NB4 (cell line): ENCODE data around the gene DCHS2.

ENCODE experiments used
- DNase-seq: peaks from one replicate; pipeline ENCODE4 v3.0.0; 2010; ENCODE audit warnings: low read depth
- H3K4me3 ChIP-seq: one replicate; pipeline ENCODE4 v1.5.1; 2011; ENCODE audit warnings: mild to moderate bottlenecking, low read depth, low read length, moderate library complexity
- MYC ChIP-seq: IDR thresholded peaks from 2 replicates; pipeline ENCODE4 v1.6.1; 2011; ENCODE audit warnings: low read depth, low read length
- POLR2A ChIP-seq: IDR thresholded peaks from 2 replicates; pipeline ENCODE4 v1.6.1; 2011; ENCODE audit warnings: mild to moderate bottlenecking; ENCODE audit not compliant: insufficient read length; ENCODE audit errors: extremely low read depth
- TF ChIP-seq, protein P1 (sequence below): IDR thresholded peaks from 2 replicates; pipeline ENCODE4 v1.6.1; 2011; ENCODE audit warnings: low read depth, low read length
- TF ChIP-seq, protein P2 (sequence below): IDR thresholded peaks from one replicate; pipeline ENCODE4 v1.5.1; 2012; ENCODE audit warnings: low read depth, low read length

Gene DCHS2

DNA sequence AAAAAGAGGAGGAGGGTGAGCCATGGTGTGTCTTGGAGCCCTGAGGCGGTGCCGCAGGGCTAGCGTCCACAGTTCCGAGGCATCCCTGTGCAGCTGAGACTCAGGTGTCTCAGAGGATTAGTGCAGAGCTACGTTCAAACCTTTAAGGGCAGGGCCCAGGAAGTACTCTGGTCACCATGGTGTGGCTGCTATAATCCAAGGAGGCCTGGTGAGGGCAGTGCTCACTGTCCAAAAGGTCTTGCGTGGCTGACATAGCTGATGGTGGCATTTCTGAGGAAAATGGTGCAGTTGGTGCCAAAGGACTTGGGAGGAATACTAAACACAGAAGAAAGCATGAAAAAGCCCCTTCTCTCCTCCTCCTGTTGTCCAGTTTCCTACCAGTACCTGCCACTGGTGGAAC lies 146.9 kb downstream of the DCHS2 start:
- peak; percentile 11 for DNase-seq
- TF ChIP-seq POLR2A: no peak
- no peak for TF ChIP-seq MYC
- TF ChIP-seq, protein P1, sequence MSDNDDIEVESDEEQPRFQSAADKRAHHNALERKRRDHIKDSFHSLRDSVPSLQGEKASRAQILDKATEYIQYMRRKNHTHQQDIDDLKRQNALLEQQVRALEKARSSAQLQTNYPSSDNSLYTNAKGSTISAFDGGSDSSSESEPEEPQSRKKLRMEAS: no peak
- TF ChIP-seq, protein P2, sequence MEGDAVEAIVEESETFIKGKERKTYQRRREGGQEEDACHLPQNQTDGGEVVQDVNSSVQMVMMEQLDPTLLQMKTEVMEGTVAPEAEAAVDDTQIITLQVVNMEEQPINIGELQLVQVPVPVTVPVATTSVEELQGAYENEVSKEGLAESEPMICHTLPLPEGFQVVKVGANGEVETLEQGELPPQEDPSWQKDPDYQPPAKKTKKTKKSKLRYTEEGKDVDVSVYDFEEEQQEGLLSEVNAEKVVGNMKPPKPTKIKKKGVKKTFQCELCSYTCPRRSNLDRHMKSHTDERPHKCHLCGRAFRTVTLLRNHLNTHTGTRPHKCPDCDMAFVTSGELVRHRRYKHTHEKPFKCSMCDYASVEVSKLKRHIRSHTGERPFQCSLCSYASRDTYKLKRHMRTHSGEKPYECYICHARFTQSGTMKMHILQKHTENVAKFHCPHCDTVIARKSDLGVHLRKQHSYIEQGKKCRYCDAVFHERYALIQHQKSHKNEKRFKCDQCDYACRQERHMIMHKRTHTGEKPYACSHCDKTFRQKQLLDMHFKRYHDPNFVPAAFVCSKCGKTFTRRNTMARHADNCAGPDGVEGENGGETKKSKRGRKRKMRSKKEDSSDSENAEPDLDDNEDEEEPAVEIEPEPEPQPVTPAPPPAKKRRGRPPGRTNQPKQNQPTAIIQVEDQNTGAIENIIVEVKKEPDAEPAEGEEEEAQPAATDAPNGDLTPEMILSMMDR: no peak
- no peak overlapping the region for H3K4me3 ChIP-seq

DNA sequence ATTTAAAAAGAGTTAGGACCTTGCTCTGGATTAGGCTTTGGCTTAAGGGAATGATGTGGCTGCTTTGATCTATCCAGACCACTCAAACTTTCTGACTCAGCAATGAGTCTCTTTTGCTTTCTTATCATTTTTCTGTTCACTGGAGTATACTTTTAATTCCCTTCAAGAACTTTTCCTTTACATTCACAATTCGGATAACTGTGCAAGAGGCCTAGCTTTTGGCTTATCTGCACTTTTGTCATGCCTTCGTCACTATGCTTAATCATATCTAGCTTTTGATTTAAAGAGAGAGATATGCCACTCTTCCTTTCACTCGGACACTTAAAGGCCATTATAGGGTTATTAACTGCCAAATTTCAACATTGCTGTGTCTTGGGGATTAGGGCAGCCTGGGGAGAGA lies 147.9 kb downstream of the DCHS2 start:
- no peak overlapping the region for H3K4me3 ChIP-seq
- no peak for DNase-seq
- TF ChIP-seq POLR2A: no peak
- TF ChIP-seq MYC: no peak
- TF ChIP-seq, protein P2: no peak
- TF ChIP-seq, protein P1: no peak

DNA sequence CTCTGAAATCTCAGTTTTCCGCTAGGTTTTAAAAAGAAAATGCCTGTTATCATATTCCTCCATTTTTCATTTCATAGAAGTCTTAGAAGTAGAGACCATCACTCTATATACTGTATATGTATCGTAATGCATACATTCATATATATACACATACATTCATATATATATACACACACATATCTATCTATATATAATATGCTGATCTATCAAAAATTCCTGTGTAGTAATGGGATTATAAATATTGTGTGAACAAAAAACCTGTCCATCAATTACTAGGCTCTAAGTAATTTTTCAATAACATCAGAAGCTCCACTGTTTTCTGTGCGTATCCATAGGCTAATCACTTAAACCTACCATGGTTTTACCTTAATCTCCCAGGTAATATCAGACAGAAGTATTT lies 150.2 kb downstream of the DCHS2 start:
- DNase-seq: no peak
- H3K4me3 ChIP-seq: no peak overlapping the region
- TF ChIP-seq, protein P2: no peak
- TF ChIP-seq POLR2A (no peak), MYC (no peak)
- TF ChIP-seq, protein P1: no peak

DNA sequence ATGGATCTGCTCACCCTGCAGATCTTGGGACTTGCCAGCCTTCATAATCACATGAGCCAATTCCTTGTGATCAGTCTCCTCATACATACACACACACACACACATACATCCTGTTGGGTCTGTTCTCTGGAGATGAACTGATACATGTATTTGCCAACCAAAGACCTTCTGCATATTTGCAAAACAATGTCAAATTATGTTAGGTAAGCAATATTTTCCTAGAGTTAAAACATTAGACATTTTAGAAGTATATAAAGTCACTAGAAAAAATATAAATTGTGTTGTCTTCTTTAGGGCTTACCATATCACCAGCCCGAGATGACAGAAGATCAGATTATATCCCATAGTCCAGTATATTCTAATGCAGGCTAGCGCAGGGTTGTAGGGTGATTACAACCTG lies 156.0 kb downstream of the DCHS2 start:
- TF ChIP-seq, protein P2: no peak
- no peak for DNase-seq
- no peak overlapping the region for H3K4me3 ChIP-seq

DNA sequence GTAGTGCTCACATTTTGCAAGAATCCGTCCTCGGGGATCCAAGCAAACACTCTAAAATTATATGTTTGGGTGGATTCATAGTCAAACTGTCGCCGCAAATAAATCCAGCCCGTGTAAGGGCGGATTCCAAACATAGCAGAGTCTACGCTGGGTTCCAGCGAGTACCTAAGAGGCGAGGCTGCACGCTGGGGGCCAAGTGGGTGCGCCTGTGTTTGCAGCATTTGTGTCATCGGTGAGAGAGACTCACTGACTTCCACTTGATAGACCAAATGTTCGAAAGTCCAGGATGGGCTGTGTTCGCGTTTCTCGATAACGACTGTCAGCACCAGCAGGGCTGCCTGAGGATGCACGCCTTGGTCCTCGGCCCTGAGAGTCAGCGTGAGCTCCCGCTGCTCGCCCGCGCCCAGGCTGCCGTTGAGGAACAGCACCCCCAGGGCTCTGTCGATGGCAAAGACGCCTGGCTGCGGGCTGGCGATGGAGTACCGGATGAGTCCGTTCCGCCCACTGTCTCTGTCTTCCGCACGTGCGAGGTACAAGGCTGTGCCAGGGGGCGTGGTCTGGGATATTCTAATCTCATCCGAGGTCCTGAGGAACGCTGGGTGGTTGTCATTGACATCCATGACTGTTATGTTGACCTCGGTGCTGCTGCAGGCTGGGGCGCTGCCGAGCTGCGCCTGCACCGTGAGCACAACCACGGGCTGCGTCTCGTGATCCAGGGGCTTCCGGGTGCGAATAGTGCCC lies 158.7 kb downstream of the DCHS2 start:
- TF ChIP-seq, protein P1: no peak
- TF ChIP-seq, protein P2: no peak
- TF ChIP-seq POLR2A (no peak), MYC (no peak)

DNA sequence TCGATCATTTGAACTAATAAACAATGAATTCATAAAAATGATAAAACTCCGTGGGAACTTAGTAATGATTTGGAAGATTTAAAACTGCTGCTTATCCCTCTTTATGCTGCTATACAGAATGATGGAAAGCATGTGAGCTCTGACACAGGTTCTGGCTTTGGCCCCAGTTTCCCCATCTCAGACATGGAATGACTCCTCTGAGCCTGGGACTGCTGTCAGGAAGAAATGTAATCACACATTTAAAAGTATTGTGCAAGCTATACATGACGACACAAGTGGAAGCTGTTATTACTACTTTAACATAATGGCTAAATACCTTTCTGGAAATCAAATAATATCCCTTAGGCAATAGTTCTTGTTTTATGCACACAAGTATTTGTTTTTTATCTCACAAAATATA lies 161.7 kb downstream of the DCHS2 start:
- TF ChIP-seq, protein P1: no peak
- TF ChIP-seq POLR2A: no peak
- no peak for TF ChIP-seq MYC
- TF ChIP-seq, protein P2: no peak
- H3K4me3 ChIP-seq: no peak overlapping the region
- DNase-seq: no peak

More for the DNA sequence above, 158.7 kb downstream of the DCHS2 start:
- no peak for DNase-seq
- H3K4me3 ChIP-seq: no peak overlapping the region
